Activated CD8-positive, alpha-beta memory T cell treated with anti-CD3 and anti-CD28 coated beads for 4 hours (primary cell): ENCODE results near the gene KSR1.

Source experiments
- DNase-seq, 2 donors: peaks; one replicate each; pipeline ENCODE4 v3.0.0-alpha.2; 2020; ENCODE audit warnings: low read depth in 2 of 2

Gene KSR1

DNA sequence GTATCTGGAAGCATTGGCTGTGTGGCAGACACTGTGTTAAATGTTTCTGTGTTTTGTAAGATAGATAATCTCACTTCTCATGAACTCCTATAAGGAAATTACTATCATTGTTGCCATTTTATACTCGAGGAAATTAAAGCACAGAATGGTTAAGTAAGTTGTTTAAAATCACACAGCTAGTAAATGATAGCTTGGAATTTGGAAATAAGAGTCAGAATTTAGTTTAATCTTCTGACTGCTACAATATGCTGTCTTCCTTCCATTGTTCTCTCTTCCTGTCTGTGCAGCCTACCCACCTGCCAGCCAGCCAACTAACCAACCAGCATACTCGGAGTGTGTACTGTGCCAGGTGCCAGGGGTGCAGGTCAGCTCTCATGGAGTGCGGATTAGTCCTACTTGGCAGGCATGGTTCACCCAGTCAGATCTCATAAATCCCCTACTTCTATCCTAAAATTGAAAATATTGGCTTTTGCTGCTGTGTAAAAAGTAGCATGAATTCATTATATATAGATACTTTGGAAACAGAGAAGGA is 94.8 kb downstream of the KSR1 start:
- DNase-seq = no peak

DNA sequence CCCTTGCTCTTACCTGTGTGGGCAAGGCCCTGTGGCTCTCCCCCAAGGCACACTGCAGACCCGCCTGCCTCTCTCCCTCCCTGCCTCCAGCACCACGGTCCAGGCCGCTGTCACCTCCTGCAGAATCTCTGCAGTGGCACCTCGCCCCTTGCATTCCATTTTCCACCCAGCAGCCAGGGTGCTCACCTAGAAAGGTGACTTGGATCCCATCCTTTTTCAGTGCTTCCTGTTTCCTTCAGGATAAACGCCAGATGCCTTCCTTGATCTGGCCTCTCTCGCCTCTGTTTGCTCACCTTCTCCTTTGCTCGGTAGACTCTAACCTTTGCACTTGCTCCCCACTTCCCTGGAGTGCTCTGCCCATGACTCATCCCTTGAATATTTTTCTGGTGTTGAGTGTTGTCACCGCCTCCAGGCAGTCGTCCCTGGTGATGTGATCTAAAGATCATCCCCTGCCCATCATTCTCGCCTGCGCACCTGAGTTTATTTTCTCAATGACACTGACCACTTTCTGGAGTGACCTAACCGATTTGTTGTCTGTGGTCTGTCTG is 95.5 kb downstream of the KSR1 start:
- DNase-seq = no peak

GRCh38 chr17:27552276-27552732 is 96.1 kb downstream of the KSR1 start:
- DNase-seq = no peak

DNA sequence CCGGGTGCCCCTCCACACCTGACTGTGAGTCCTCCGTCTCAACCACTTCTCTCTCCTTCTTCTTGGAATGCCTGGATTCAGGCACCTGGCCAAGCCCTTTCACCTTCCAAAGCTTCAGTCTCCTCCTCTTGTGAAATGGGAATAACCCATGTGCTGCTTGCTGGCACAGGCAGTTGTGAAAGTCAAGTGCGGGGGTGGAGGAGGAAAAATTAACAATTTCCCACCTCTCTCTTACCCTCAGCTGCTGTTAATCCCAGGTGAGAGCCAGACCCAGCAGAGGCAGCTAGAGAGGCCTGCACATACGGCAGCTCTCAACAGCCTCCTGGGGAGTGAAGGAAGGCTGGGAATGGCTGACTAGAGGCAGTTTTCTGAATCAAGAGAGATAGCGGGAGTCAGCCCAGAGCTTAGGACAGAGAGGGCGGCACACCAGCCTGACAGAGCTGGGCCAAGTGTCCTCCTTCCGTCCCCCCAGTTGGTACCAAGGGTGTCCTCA is 96.8 kb downstream of the KSR1 start:
- DNase-seq = no peak

GRCh38 chr17:27554152-27554551 is 97.9 kb downstream of the KSR1 start:
- DNase-seq = no peak

DNA sequence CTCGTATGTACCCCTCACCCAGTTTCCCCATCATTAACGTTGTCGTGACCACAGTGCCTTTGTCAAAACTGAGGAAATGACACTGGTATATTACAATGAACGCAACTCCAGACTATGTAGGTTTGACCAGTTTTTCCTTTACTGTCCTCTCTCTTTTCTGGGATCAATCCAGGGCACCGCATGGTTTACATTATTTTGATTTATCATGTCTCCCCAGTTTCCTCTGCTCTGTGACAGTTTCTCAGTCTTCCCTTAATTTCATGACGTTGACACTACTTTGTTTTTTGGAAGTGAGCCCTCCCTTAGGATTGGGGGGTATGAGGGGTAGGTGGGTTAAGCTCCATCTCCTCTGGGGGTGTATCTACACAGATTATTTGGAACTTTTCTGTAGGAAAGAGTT is 98.7 kb downstream of the KSR1 start:
- no peak for DNase-seq

DNA sequence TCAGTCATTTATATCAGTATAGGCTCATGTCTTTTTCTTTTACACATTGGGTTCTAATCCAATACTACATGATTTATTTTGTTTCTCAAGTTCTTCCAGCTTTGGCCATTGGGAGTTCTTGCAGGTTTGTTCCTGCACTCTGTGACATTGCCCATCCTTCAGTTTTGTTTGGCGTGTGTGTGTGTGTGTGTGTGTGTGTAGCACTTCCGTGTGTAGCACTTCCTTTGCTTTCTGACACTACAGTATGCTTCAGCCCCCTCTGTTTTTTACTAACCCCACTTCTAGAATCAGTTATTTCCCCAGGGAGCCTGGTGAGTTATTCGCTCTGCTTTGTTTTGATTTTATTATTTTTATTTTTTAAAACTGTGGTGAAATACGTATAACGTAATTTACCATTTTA is 99.1 kb downstream of the KSR1 start:
- no peak for DNase-seq

DNA sequence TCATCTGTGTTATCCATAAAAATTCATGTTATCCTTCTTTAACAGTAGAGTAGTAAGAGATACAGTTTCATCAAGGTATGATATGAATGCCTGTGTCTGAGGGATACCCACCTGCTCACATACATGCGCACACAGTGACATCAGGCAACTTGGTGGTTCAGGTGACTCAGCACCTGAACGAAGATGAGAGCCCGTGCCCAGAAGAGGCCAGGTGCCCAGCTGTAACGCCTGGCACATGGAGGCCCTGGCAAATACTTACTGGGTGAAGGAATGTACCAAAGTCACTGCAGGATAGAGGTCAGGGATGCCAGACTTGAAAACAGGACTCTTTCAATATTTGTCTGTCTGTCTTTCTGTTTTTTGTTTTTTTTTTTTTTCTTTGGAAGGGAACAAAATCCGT is 102.1 kb downstream of the KSR1 start:
- no peak for DNase-seq

DNA sequence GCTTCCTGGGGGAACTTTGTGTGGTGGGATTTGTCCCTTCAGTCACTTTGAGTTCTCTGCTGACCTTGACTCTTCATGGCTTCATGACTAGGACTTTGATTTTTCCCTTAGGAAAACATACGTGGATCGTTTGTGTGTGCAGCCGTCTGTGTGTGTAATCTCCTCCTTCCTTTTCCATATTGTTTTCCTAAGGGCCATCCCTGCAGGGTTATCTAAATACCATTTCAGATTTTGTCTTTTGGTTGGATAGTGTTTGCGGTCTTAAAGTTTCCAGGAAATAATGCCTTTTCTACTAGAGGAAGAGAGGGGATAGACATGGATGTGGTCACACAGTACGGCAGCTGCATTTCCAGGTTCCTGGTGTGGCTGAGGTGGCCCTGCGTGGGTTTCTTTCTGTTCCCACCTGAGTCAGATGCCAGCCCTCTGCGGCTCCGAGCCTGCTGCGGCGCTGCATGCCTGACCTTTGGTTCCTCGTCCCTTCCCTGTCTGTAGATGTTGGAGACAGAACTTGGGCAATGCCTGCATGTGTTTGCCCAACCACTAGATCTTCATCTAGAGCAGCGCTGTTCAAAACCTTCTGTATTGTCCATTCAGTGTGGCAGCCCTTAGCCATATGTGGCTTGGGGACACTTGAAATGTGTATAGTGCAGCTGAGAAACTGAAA is 102.7 kb downstream of the KSR1 start:
- no peak for DNase-seq

GRCh38 chr17:27559506-27560481 is 103.5 kb downstream of the KSR1 start:
- DNase-seq = no peak

DNA sequence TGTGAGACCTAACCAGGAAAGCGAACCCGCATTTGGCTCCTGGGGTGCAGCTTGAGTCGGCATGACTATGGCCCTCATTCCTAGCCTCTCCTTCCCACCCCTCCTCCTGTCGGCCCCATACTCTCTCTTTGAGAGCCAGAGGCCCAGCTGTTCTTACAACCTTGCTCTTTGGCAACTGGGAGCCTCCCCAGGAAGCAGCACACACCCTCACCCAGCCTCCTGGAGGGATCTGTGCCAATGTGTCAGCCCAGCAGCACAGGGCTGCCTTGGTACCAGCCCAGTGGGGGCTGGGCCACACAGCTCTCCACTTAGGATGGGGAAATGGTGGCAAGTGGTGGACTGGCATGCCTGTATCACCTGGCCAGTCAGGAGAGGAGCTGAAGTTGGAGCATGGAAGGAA is 104.4 kb downstream of the KSR1 start:
- no peak for DNase-seq

- DNase-seq = no peak
Measured at GRCh38 chr17:27562777-27563455, 106.7 kb downstream of the KSR1 start.

GRCh38 chr17:27563532-27563931 is 107.3 kb downstream of the KSR1 start:
- no peak for DNase-seq

DNA sequence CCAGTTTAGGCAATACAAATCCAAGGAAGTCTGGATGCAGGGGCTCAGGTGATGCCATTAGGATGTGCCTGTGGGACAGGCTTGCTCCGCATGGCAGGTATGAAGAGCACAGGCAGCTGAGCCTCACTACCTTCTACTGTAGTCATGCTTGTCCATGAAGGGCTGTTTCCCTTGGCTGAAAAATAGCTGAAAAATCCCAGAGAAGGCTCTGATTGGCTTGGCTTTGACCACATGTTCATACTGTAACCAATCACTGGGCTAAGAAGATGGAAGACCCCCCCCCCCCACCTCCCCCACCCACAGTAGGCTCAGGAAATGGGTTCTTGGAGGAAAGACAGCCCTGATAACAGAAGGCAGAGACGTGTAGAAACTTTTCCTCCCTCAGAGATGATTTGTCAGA is 108.2 kb downstream of the KSR1 start:
- no peak for DNase-seq

DNA sequence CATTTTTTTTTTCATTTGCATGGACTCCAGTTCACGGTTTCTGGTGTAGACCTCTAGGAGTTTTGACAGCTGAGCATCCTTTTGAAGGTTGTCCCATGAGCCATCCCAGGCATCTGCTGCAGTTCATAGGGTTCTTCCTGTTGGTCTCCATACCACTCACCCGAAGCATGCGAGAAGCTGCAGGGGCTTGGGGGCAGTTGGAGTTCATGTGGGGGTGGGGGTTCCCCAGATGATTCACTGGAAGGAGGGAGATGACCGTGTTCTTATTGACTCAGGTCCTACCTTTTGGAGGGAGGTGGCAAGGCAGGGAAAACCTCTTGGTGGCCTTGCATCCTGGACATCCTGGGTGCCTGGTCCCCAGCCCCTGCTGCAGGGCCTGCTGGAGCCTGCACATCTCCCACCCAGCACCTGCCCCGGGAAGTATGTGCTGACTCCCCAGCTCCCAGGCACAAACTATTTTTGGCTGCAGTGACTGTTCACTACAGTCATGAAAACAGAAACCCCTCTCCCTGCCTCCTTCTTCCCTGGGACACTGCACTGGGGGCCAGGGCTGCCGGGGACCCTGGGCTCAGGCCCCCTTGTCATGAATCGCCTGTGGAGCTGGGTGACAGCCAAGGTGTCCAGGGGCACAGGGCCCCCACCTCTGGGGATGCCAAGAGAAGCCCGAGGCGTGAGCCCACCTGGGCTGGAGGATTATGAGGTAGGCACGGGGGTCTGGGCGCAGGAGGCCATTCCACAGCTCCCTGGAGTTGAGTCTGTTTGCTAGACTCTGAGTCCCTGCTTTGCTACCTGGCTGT is 109.8 kb downstream of the KSR1 start:
- no peak for DNase-seq

GRCh38 chr17:27566671-27567562 is 110.7 kb downstream of the KSR1 start:
- DNase-seq = no peak

DNA sequence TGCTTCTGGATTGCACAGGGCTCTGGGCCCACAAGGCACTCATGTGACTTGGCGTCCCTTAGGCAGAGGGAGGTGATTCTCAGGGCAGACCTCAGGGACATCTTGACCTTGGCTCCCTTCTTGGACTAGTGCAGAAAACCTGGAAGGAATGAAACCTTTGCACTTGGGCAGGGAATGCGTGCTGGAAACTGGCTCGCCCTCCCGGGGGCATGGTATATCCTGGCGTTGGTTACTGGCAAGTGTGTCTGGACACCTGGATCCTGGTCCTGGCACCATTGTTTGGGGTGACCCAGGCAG is 111.3 kb downstream of the KSR1 start:
- DNase-seq = no peak

- no peak for DNase-seq
Measured at GRCh38 chr17:27568216-27568615, 112.0 kb downstream of the KSR1 start.

- no peak for DNase-seq
Measured at GRCh38 chr17:27568811-27569210, 112.6 kb downstream of the KSR1 start.

DNA sequence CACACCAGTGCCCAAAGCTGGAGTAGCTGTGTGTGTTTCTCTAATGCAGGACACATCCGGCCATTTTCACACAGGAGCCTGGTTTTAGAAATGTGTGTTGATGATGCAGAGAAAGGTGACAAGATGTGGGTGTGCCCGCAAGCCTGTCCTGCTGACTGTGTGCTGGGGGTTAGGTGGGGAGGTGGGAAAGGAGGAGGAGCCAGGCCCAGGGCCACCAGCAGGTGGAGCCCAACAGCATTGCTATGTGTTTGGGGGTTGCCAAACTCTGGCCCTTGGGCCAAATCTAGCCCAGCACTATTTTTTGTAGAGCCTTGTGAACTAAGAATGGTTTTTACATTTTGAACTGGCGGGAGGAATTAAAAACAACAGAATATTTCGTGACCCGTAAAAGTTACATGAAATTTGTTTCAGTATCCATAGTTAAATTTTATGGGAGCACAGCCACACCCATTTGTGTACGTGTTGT is 113.0 kb downstream of the KSR1 start:
- DNase-seq = peak; percentile 28 to 30
